ENCODE results near the gene ATP1A2. TPM values are rescaled to one million over a fixed set of nuclear protein-coding genes. Genes with fewer than 3 reads are reported as not detected.

Gene ATP1A2
- total and polyA plus RNA-seq, 2 of the 8 experiments (the other 6 are each of a cell fraction or from before 2014, with no cell fraction given), result 39.7 to 40.8 TPM

DNA sequence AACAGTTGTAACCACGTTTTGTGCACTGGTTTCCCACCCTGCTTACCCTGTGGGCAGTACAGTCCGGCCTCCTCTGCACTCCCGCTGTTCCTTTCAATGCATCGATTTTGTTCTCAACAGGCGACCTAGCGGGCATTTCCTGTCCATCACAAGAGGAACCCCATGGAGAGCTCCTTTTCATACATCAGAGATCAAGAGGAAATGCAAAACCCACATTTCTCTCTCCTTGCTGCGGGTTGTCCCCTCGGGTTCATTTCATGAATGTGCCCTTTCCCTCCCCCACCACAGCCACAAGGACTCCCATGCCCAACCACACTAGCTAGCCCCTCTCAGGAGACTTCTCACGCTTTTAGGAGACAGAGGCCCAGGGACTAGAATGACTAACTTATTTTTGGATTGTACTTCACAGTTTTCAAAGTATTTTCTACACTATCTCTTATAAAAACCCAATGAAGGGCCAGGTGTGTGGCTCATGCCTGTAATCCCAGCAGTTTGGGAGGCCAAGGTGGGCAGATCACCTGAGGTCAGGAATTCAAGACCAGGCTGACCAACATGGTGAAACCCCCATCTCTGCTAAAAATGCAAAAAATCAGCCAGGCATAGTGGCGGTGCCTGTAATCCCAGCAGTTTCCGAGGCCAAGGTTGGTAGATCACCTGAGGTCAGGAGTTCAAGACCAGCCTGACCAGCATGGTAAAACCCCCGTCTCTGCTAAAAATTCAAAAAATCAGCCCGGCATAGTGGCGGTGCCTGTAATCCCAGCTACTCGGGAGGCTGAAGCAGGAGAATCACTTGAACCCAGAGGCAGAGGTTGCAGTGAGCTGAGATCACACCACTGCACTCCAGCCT is 54.2 kb downstream of the ATP1A2 start:
- ChIA-PET POLR2A (ENCODE audit: partially characterized antibody) (interaction anchor here (0.6 to 11.8 kb wide), 34 partner anchors 9 to 981 kb away, joined by 3 to 107 read pairs (median 4); partner anchors contain the start of genes ATP1A4, CASQ1, DCAF8 and IGSF8), CTCF (ENCODE audit: partially characterized antibody) (interaction anchor here (0.7 to 18.4 kb wide), 23 partner anchors 10 to 122 kb away, joined by 3 to 257 read pairs (median 6); partner anchors contain the start of genes ATP1A2, CASQ1, IGSF8 and KCNJ9)
- Histone ChIP-seq H4K91ac (replicated peaks; ENCODE audit: insufficient read length, low read length) (peak overlapping the region; percentile 56), H3K23me2 (ENCODE audit: low read depth, low read length) (peaks cover 3% of the 10 kb centered on the region; the same call in 1 of the 2 replicates), H2BK20ac (ENCODE audit: low read length) (peak overlapping the region; percentile 94; the same call in 1 of the 2 replicates), H3K79me2 (ENCODE audit: control insufficient read depth in 1 of 2, insufficient read depth in 2 of 2, low read length in 2 of 2) (no peaks in the 10 kb centered on the region), H2BK5ac (ENCODE audit: low read depth, low read length) (peak overlapping the region; percentile 98; the same call in 1 of the 2 replicates), H3K4me1 (replicated peaks in 1 of 4; ENCODE audit: control insufficient read depth in 3 of 4, insufficient read depth in 4 of 4, low read length in 3 of 4) (peaks cover 12 to 28% (median 22%) of the 10 kb centered on the region in 4 experiments; a peak in 6 of 7 replicates), H2AK5ac (ENCODE audit: low read depth, low read length) (peak overlapping the region; percentile 82), H3K27ac (ENCODE audit: low read depth, low read length) (peak overlapping the region; percentile 46; the same call in 1 of the 2 replicates), H3K4me3 (ENCODE audit: extremely low read depth in 1 of 4, insufficient read depth in 2 of 4, low read depth in 3 of 4, low read length in 4 of 4) (peak overlapping the region in 3 of 4 experiments; percentile 7 to 50 (median 13); a peak in 5 of 8 replicates), H3K4me2 (ENCODE audit: insufficient read depth in 1 of 2, low read depth in 2 of 2, low read length in 2 of 2) (peak overlapping the region; percentile 14 to 60), H3K14ac (ENCODE audit: insufficient read length) (no peak overlapping the region), H4K20me1 (replicated peaks in 1 of 2; ENCODE audit: control insufficient read depth in 1 of 2, insufficient read depth in 2 of 2, low read length in 2 of 2) (no peaks in the 10 kb centered on the region), H3K9me3 (ENCODE audit: insufficient read depth in 2 of 2, low read depth in 1 of 2, low read length in 1 of 2) (no peaks in the 10 kb centered on the region), H3K56ac (replicated peaks; ENCODE audit: insufficient read length, low read depth, low read length) (no peak overlapping the region), H3K18ac (ENCODE audit: extremely low read depth, low read length) (peak overlapping the region; percentile 53; the same call in 1 of the 2 replicates), H3K9ac (replicated peaks in 1 of 4; ENCODE audit: extremely low read depth in 1 of 4, low read depth in 3 of 4, low read length in 3 of 4) (no peak overlapping the region), H2AFZ (ENCODE audit: low read length) (no peak overlapping the region), H2BK15ac (ENCODE audit: low read length) (no peak overlapping the region), H3K36me3 (ENCODE audit: control insufficient read depth in 2 of 4, insufficient read depth in 4 of 4, low read length in 3 of 4) (no peaks in the 10 kb centered on the region), H3K27me3 (replicated peaks in 1 of 4; ENCODE audit: control insufficient read depth in 3 of 4, extremely low read depth in 1 of 4, insufficient read depth in 3 of 4, low read length in 3 of 4) (peaks cover 0 to 2% (median under 1%) of the 10 kb centered on the region in 4 experiments; a peak in 2 of 7 replicates), H2BK12ac (ENCODE audit: low read depth, low read length) (peak overlapping the region; percentile 99; the same call in 1 of the 2 replicates), H3K23ac (ENCODE audit: insufficient read length) (no peak overlapping the region), H4K5ac (ENCODE audit: insufficient read length, low read depth, low read length) (no peak overlapping the region), H3K79me1 (ENCODE audit: low read depth, low read length) (no peaks in the 10 kb centered on the region), H2BK120ac (replicated peaks; ENCODE audit: low read depth, low read length) (peak overlapping the region; percentile 52), H3K4ac (replicated peaks; ENCODE audit: insufficient read length, low read depth, low read length) (no peak overlapping the region), H4K8ac (ENCODE audit: extremely low read depth, insufficient read depth, low read length) (no peak overlapping the region)
- WGBS, 2 experiments (ENCODE audit: extremely low coverage in 1 of 2, insufficient coverage in 1 of 2, insufficient read length in 1 of 2, insufficient replicate concordance in 2 of 2, low coverage in 1 of 2, low lambda C conversion rate in 2 of 2, missing lambda C conversion rate in 1 of 2), result 18% methylated on average over 15 of the region's 15 CpGs; no CpG with 5 or more reads in 1 of the 2 experiments
- FAIRE-seq (peak; percentile 97), DNase-seq (ENCODE audit: low read depth in 1 of 2, low spot score in 2 of 2) (peak; percentile 79 to 86)
- TF ChIP-seq BRCA1 (IDR thresholded peaks at IDR 0.05; ENCODE audit: low read depth, low read length) (no peak), POLR2AphosphoS5 (IDR thresholded peaks at IDR 0.05; ENCODE audit: low read depth, low read length) (no peak), CREB1 (IDR thresholded peaks at IDR 0.05) (peak; percentile 48; the same call in 1 of the 2 replicates), EZH2 (IDR thresholded peaks at IDR 0.05; ENCODE audit: low read depth, low read length, severe bottlenecking) (no peak), SP1 (IDR thresholded peaks at IDR 0.05; ENCODE audit: low read depth, low read length) (peak; percentile 91), KDM5A (IDR thresholded peaks at IDR 0.05; ENCODE audit: low read length) (no peak), NRF1 (IDR thresholded peaks at IDR 0.05; ENCODE audit: low read depth, low read length) (no peak), CHD2 (IDR thresholded peaks at IDR 0.05; ENCODE audit: low read length) (no peak), CHD1 (IDR thresholded peaks at IDR 0.05; ENCODE audit: low read depth, low read length) (no peak), BCL11A (IDR thresholded peaks at IDR 0.05; ENCODE audit: low read depth in 2 of 2, low read length in 2 of 2) (peak; percentile 15 to 59), ASH2L (IDR thresholded peaks at IDR 0.05; ENCODE audit: low read length) (peak; percentile 92)
- TF ChIP-seq, protein P1, sequence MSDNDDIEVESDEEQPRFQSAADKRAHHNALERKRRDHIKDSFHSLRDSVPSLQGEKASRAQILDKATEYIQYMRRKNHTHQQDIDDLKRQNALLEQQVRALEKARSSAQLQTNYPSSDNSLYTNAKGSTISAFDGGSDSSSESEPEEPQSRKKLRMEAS (IDR thresholded peaks at IDR 0.05), result peak; percentile 38; the same call in 1 of the 2 replicates
